Keratinocyte (primary cell): Measurements from ENCODE around the gene CLK3. TPM values are rescaled to one million over a fixed set of nuclear protein-coding genes. Genes with fewer than 3 reads are reported as not detected.

Experiments
- DNase-seq: peaks from one replicate; pipeline ENCODE4 v3.0.0-alpha.2; 2011; ENCODE audit warnings: low read depth, missing footprints, low spot score
- FAIRE-seq: peaks from 2 replicates; lab custom pipeline; 2011; peaks lifted over from hg19 to GRCh38; lab: Jason Lieb, UNC
- H2AFZ ChIP-seq: 2 replicates; pipeline ENCODE4 v1.6.0; 2012; ENCODE audit warnings: low read length, control low read depth, inconsistent platforms; ENCODE audit not compliant: control insufficient read depth
- H3K27ac ChIP-seq: 2 replicates; pipeline ENCODE4 v1.5.1; 2011; ENCODE audit warnings: low read length; ENCODE audit not compliant: control insufficient read depth, insufficient read depth
- H3K27me3 ChIP-seq: 3 replicates; pipeline ENCODE4 v1.6.0; 2011; ENCODE audit warnings: low read length; ENCODE audit not compliant: control insufficient read depth, insufficient read depth; ENCODE audit errors: extremely low read depth
- H3K36me3 ChIP-seq, 2 experiments: 2 replicates in 1 of 2; 3 replicates in 1 of 2; pipeline ENCODE4 v1.5.1; 2011; ENCODE audit warnings: low read length in 2 of 2, mild to moderate bottlenecking in 1 of 2; ENCODE audit not compliant: control insufficient read depth in 2 of 2, insufficient read depth in 2 of 2; ENCODE audit errors: extremely low read depth in 1 of 2
- H3K4me1 ChIP-seq: 3 replicates; pipeline ENCODE4 v1.5.1; 2011; ENCODE audit warnings: low read length; ENCODE audit not compliant: control insufficient read depth, insufficient read depth; ENCODE audit errors: extremely low read depth
- H3K4me2 ChIP-seq: 3 replicates; pipeline ENCODE4 v1.6.0; 2011; ENCODE audit warnings: low read depth, low read length; ENCODE audit not compliant: control insufficient read depth, insufficient read depth; ENCODE audit errors: extremely low read depth
- H3K4me3 ChIP-seq, 3 experiments: fragments of 200-600 bp in 1 of 3; sonication (generic) in 1 of 3; 2 replicates in 2 of 3; 3 replicates in 1 of 3; pipeline ENCODE4 v1.5.1; 2011 to 2016; ENCODE audit warnings: low read length in 3 of 3, mild to moderate bottlenecking in 3 of 3, control low read depth in 2 of 3, inconsistent platforms in 1 of 3, low read depth in 1 of 3, mixed read lengths in 1 of 3, mixed run types in 1 of 3, moderate library complexity in 1 of 3; ENCODE audit not compliant: control insufficient read depth in 2 of 3, insufficient read depth in 2 of 3; ENCODE audit errors: extremely low read depth in 1 of 3
- H3K79me2 ChIP-seq: 2 replicates; pipeline ENCODE4 v1.6.0; 2012; ENCODE audit warnings: low read length; ENCODE audit not compliant: control insufficient read depth, insufficient read depth
- H3K9ac ChIP-seq: 3 replicates; pipeline ENCODE4 v1.6.0; 2011; ENCODE audit warnings: low read length; ENCODE audit not compliant: control insufficient read depth, insufficient read depth; ENCODE audit errors: extremely low read depth
- H3K9me1 ChIP-seq: 3 replicates; pipeline ENCODE4 v1.6.0; 2011; ENCODE audit warnings: low read length; ENCODE audit not compliant: control insufficient read depth, insufficient read depth; ENCODE audit errors: extremely low read depth
- H3K9me3 ChIP-seq: 2 replicates; pipeline ENCODE4 v1.5.1; 2012; ENCODE audit warnings: low read depth, low read length; ENCODE audit not compliant: control insufficient read depth
- H4K20me1 ChIP-seq: 3 replicates; pipeline ENCODE4 v1.6.0; 2011; ENCODE audit warnings: low read length; ENCODE audit not compliant: control insufficient read depth, insufficient read depth; ENCODE audit errors: extremely low read depth
- EZH2 ChIP-seq: IDR thresholded peaks from one replicate; pipeline ENCODE4 v1.6.1; 2012; ENCODE audit warnings: inconsistent platforms, mild to moderate bottlenecking, low read length, moderate library complexity
- dilution Hi-C: fragments of 300-500 bp; cut with MboI; formaldehyde crosslinking; loops from one replicate; pipeline ENCODE4 v1.7.0; 2020; ENCODE audit warnings: low sequenced_read_pairs; ENCODE audit not compliant: extremely low pct_ligation_motif_present
- polyA plus RNA-seq, 5 experiments: library from polyadenylated mRNA; depleted of rRNA in 3 of 5; stranded (reverse) in 3 of 5; stranded (forward) in 1 of 5; unstranded in 1 of 5; fragments of >200 nt; gene quantifications; 1 replicate in 1 of 5; 2 replicates in 3 of 5; 3 replicates in 1 of 5; pipeline versions ENCODE4 v1.2.1 to v1.2.3, GENCODE V29; 2011 to 2012; ENCODE audit warnings: missing spikeins in 2 of 5, low read depth in 1 of 5, low replicate concordance in 1 of 5
- TF ChIP-seq, protein P1 (sequence below), 3 experiments: IDR thresholded peaks in 1 of 3; conservative IDR thresholded peaks in 1 of 3; optimal IDR thresholded peaks in 1 of 3; 2 replicates in 2 of 3; 3 replicates in 1 of 3; pipeline versions ENCODE3 to v1.5.1; 2011; ENCODE audit warnings: low read length in 3 of 3, mild to moderate bottlenecking in 3 of 3, moderate library complexity in 2 of 3, control low read depth in 1 of 3, inconsistent platforms in 1 of 3; ENCODE audit not compliant: insufficient read depth in 2 of 3; ENCODE audit errors: extremely low read depth in 1 of 3

Gene CLK3
- polyA plus RNA-seq, 1 donor (not counting 4 experiments of a cell fraction or from before 2014, with no cell fraction given): 61.2 TPM

DNA sequence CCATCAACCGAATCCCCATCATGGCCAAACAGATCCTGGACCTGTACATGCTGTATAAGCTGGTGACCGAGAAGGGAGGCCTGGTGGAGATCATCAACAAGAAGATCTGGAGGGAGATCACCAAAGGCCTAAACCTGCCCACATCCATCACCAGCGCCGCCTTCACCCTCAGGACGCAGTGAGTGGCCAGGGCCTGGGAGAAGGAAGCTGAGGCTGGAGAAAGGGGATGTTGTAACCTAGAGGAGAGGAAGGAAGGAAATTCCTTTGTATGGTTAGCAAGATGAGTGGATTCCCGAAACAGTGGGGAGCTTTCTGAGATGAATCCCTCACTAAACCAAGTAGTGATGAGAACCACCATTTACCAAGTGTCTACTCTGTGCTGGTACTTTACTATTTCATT is 25.8 kb upstream of the CLK3 start:
- H3K9ac ChIP-seq: no peak overlapping the region
- dilution Hi-C loops: no loop called here
- no peaks in the 10 kb centered on the region for H3K79me2 ChIP-seq
- H2AFZ ChIP-seq: no peak overlapping the region
- H3K9me3 ChIP-seq: no peaks in the 10 kb centered on the region
- H3K4me1 ChIP-seq: peaks cover 16% of the 10 kb centered on the region
- H3K4me2 ChIP-seq: no peak overlapping the region
- H3K4me3 ChIP-seq: no peak overlapping the region
- H3K27me3 ChIP-seq: no peaks in the 10 kb centered on the region
- TF ChIP-seq, protein P1, sequence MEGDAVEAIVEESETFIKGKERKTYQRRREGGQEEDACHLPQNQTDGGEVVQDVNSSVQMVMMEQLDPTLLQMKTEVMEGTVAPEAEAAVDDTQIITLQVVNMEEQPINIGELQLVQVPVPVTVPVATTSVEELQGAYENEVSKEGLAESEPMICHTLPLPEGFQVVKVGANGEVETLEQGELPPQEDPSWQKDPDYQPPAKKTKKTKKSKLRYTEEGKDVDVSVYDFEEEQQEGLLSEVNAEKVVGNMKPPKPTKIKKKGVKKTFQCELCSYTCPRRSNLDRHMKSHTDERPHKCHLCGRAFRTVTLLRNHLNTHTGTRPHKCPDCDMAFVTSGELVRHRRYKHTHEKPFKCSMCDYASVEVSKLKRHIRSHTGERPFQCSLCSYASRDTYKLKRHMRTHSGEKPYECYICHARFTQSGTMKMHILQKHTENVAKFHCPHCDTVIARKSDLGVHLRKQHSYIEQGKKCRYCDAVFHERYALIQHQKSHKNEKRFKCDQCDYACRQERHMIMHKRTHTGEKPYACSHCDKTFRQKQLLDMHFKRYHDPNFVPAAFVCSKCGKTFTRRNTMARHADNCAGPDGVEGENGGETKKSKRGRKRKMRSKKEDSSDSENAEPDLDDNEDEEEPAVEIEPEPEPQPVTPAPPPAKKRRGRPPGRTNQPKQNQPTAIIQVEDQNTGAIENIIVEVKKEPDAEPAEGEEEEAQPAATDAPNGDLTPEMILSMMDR (optimal IDR thresholded peaks at IDR 0.05 in 1 of 3, IDR thresholded peaks at IDR 0.05 in 1 of 3, conservative IDR thresholded peaks at IDR 0.05 in 1 of 3; ENCODE audit: extremely low read depth in 1 of 3, insufficient read depth in 2 of 3, low read length in 3 of 3): no peak
- no peak for TF ChIP-seq EZH2
- DNase-seq (no peak), FAIRE-seq (peak; percentile 64)
- peak overlapping the region; percentile 77 for H3K27ac ChIP-seq
- H3K9me1 ChIP-seq: no peaks in the 10 kb centered on the region
- peaks cover 19 to 21% of the 10 kb centered on the region in 2 experiments for H3K36me3 ChIP-seq
- no peaks in the 10 kb centered on the region for H4K20me1 ChIP-seq

DNA sequence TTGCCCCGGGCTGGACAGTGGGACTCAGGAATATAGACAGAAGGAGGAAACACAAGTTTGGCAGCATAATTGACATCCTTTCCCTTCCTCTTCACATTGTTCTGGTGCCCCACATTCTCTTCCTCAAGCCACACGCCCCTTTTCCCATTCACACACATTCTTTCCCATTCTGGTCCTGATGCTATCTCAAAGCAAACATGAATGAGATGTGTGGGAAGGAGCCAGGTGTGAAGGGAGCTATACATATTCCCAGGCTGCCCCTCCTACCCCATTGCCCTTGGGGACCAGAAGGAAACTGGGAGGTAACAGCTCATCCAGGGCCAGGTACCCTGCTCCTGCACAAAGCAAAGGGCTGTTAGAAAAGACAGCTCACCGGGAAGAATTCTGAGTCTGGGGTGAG is 23.4 kb upstream of the CLK3 start:
- Histone ChIP-seq H3K9me3 (no peaks in the 10 kb centered on the region), H3K27me3 (no peaks in the 10 kb centered on the region), H3K36me3 (peaks cover 15 to 21% of the 10 kb centered on the region in 2 experiments), H3K4me2 (no peak overlapping the region), H3K9ac (no peak overlapping the region), H2AFZ (no peak overlapping the region), H3K79me2 (no peaks in the 10 kb centered on the region), H3K9me1 (no peaks in the 10 kb centered on the region), H3K4me3 (no peak overlapping the region), H3K27ac (no peak overlapping the region), H3K4me1 (peaks cover 16% of the 10 kb centered on the region), H4K20me1 (no peaks in the 10 kb centered on the region)
- FAIRE-seq (no peak), DNase-seq (no peak)
- dilution Hi-C loops: no loop called here
- TF ChIP-seq EZH2: no peak
- TF ChIP-seq, protein P1 (optimal IDR thresholded peaks at IDR 0.05 in 1 of 3, IDR thresholded peaks at IDR 0.05 in 1 of 3, conservative IDR thresholded peaks at IDR 0.05 in 1 of 3; ENCODE audit: extremely low read depth in 1 of 3, insufficient read depth in 2 of 3, low read length in 3 of 3): no peak
